ENCODE measurements around the gene TCF4.
A peak's percentile ranks its signal among the peaks of the same experiment; 100 is the strongest.

TCF4 gene

DNA sequence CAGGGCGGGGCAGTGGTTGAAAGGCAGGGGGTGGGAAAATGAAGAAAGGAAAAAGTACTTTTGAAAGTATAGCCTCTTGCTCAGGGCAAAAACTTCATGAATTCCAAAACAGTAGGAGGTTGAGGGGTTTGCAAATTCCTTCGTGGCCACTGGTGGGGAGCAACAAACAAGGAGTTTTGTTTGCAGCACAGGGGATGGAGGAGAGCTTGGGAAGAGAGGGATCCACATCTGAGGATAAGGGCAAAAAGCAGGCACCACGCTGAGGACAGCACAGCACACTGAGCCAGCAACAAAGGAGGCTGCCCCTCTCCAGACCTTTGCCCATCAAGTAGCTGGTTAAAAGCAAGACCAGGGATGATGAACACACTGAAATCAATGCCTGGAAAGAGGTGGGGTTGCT lies 148.9 kb downstream of the TCF4 start:
- no peak for DNase-seq (ENCODE audit: low read depth in 2 of 2)

DNA sequence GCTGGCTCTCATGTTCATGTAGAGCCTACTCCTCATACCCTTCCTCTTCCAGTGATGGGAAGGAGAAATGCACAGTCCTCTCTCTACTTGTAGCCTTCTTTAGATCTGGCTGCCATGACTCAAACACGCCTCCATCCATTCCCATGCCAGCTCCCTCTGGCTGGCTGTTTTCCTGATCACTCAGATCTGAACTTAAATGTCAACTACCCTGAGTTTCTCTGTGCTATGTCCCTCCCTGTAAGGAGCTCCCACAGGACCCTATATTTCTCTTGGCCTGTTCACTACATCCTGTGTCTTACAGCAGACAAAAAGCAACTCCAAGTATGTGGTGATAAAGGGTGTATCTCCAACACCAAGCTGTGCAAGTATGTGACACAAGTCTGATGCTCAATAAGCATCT lies 152.4 kb downstream of the TCF4 start:
- no peak for DNase-seq (ENCODE audit: low read depth in 2 of 2)

DNA sequence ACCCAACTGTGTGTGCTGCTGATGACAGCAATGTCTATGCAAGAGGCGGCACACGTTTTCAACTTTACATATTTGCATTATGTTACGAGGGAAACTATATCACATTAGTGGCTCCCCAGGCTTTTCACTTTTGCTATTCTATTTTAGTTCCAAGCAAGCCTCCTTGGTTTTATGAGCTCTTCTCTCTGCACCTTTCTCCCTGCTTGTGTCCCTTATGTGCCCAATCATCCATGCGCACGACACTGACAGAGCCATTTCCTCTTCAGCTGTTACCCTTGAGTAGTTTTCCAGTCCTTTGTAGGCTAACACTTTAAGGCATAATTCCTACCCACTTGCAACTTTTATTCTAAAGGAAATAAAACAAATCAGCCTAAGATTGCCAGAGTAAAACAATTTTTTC lies 154.3 kb downstream of the TCF4 start:
- no peak for DNase-seq (ENCODE audit: low read depth in 2 of 2)

DNA sequence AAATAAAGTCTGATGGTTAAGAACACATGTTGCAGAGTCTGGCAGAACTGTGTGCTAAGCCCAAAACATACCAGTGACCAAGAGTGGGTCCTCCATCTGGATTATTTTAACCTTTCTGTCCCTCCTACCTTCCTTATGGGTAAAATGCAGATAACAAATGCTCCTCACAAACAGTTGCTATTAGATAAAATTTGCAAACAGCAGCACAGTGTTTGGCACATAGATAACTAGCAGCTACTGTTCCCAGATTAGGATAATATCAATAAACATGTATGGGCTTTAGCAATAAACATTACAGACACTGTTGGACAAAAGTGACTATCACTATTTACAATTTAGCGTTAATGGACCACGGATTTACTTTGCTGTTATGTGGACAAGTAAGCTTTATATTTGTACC lies 154.9 kb downstream of the TCF4 start:
- no peak for DNase-seq (ENCODE audit: low read depth in 2 of 2)

DNA sequence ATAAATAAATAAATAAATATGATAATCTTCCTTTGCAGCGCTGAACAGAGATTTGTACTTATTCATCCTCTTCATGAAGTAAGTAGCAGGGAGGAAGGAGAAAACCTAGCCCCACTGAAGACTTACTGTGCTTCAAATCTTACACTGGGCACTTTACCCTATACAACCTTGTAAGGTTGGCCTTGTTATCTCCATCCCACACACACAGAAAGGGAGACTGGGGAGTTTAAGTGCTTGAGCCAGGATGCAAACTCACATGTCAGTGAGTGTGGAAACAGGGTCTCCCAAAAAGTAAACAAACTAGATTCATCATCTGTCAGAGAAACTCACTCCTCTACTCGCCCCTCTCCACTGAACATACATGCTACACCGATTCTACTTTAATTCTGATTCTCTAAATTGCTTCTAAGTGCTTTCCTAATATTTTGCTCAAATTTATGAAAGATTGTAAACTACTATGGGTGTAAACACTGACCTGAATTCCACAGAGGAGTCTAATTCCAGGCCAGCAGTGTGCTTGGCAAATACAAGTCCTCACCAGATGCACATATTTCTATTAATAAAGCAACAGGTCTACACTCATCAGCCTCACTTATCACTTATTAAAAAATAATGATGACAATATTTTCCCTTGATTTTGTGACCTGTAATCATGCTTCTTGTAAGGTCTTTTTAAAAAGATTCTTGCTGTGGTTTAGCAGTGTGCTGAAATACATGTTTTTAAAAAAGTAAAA lies 155.5 kb downstream of the TCF4 start:
- DNase-seq (ENCODE audit: low read depth in 2 of 2), result no peak

DNA sequence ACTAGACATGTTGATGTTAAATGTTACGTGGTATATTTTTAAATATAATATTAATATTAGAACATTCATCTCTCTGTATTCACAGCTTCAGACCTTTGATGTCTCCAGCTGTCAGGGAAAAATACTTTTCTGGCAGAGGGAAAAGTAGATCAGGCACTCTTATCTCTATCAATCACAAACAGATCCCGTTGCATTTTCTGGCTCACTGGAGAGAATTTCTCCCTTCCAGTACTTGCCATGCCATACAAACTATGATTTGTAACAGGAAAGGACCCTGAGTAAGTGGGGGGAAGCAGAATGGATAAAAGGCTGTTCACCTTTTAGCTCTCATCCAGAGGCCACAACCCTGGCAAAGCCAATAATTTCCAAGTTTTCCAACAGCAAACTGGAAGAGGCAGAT lies 158.0 kb downstream of the TCF4 start:
- DNase-seq (ENCODE audit: low read depth in 2 of 2), result no peak

DNA sequence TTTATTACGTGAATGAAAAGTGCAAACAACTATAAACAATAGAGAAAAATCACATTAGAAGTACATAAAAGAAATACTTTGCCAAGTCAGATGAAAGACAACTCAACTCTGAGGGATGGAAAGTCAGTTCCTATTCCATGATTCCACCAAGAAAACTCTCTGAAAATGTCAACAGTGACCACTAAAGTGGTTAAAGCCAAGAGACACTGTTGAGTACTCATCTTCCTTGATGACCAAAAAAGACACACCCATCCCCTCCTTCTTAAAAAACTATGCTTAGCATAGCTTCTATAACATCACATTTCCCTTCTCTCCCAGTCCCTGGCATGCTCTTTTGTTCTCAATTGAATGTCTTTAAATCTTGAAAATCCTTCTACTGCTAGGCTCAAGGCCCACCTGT lies 160.0 kb downstream of the TCF4 start:
- DNase-seq (ENCODE audit: low read depth in 2 of 2), result no peak

DNA sequence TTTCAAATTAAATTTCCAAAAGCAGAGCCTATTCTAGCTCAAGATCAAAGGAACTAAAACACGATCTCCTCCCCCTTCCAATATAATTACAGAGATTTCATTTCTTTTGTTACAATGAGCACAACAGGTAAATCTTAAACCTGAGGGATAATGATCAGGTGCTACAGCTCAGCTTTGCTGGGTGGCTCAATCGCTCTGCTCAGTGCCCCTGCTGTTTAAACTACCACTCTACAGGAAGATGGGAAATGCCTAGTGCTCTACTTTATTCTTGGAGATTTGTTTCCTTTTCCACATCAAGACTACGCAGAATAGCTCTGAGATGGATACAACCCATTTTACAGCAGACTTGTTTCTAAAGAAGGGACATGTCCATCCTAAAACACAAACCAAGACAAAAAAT lies 162.3 kb downstream of the TCF4 start:
- DNase-seq (ENCODE audit: low read depth in 2 of 2), result no peak

DNA sequence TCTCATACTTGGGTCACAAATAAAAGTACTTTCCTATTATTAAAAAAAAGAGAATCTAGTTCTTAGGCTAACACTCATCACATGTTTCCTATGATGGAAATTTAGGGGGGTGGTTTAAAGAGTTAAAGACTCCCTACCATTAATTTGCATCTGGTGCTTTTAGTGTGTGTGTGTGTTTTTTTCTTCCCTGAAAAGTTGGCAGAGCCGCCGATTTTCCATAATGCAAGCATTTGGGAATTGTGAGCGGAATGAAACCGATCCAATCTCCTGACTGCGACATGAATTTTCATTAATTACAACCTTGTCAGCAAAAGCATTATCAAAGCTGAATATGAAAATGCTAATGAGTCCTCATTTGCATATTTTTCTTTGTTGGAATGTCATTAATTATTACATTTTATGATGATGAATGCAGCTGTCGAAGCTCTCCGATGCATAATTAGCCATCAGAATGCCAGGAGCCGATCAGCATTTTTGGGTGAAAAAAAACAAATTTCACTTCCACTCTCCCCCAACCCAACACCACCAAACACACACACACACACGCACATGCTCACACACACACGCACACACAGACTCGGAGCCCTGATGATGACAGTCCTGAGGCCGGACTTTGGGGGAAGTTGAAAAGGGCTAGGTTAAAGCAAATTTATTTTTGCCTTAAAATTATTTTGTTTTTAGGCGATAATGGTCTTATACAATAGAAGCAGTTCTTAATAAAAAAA lies 165.4 kb downstream of the TCF4 start:
- DNase-seq (ENCODE audit: low read depth in 2 of 2), result no peak

DNA sequence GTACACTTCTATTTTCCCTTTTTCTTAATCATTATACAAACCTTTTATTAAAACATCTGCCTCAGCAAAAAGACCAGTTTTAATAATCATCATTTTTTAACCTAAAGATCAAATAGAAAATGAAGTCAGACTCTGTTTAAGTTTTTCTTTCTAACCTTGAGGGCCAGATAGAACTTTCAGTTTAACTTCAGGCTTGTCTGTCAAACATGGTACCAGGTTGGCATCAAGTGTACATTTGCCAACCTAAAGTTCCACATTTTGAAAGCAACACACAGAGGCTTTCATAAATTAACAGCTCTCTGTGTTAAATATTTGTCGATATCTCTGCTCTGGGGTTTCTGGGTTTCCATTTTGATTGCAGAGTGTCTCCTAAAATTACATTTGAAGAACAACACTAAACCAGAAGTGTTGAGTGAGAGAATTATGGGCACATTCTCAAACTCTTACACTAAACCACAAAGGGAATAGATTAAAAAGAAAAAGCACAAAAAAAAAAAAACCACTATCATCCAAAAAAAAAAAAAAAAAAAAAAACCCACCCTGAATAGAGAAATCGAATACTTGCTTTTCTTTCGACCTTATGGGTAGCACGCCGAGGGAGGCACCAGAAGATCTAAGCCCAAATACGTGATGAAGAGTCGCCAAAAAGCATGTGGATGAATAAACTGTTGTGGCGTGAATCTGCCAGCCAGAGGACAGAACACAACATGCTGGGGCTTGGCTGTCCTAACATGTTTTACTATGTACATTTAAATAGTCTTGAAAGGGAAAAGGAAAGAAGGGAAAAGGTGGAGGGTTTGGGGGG lies 166.2 kb downstream of the TCF4 start:
- DNase-seq (ENCODE audit: low read depth in 2 of 2), result no peak

DNA sequence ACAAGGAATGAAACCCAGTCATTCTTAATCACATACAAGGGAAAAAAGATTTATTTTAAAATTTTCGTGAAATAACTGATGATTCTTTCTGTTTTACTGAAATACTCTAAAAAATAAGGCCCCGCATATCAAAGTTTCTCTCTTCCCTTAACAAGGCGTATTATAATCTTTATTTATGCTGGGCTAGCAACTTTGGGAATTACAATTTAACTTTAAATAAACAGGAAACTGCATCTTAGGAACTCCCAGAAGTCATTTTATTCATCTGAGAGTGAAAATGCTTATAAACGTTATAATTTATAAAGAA lies 166.7 kb downstream of the TCF4 start:
- DNase-seq (ENCODE audit: low read depth in 2 of 2), result no peak

DNA sequence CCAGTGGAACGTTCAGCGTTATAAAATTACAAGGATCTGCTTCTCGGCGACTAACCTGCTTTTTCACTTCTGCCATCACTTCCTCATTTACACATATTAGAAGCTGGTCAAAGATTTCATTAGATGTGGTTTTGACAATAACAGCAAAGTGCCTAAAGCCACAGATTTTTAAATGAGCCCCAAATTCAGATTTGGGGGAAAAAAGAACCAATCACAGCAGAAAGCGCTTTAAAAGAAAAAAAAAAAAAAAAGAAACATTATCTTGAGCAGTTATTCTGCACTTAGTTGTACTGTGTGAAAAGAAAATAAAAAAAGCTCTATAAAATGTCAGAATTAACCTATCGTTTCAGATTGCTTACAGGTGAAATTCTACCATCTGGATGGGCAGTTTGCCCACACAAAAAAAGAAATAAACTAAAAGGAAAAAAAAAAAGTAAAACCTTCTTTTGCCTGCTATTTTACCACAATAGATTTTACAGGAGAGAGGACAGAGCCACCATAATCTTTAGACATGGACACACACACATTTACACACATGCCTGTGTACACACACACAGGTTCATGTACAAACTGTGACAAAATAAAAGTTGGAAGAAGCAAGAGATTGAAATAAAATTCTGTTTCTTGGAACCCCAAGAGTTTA lies 167.2 kb downstream of the TCF4 start:
- DNase-seq (ENCODE audit: low read depth in 2 of 2), result no peak

DNA sequence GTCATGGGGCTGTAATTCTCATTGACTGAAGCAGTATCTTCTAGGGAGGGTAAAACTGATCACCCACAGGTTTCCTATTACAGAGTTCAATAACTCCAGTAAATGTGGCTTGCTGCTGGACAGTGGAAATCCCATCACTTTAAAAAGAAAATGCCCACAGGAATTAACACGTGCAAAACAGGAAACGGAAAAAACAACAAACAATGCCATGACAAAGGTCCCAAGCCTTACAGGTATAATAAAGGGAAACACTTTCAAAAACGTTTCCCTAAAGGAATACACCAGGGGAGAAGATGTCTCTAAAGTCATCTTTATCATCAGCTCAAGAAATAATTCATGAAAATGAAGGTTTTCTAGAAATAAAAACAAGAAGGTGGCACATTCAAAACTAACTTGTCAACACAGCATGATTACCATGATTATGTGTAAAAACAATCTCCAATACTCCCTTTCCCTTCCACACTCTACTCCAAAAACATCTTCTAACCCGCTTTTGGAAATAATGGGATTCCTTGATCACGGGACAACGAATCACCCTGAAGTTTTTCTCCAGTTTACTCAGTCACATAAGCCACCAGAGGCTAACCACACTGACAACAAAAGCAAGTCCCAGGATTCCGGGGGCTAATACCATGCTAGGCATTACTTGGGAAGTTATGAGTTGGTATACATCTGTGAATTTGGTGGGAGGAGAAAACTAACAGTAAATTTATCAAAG lies 167.9 kb downstream of the TCF4 start:
- DNase-seq (ENCODE audit: low read depth in 2 of 2), result no peak

DNA sequence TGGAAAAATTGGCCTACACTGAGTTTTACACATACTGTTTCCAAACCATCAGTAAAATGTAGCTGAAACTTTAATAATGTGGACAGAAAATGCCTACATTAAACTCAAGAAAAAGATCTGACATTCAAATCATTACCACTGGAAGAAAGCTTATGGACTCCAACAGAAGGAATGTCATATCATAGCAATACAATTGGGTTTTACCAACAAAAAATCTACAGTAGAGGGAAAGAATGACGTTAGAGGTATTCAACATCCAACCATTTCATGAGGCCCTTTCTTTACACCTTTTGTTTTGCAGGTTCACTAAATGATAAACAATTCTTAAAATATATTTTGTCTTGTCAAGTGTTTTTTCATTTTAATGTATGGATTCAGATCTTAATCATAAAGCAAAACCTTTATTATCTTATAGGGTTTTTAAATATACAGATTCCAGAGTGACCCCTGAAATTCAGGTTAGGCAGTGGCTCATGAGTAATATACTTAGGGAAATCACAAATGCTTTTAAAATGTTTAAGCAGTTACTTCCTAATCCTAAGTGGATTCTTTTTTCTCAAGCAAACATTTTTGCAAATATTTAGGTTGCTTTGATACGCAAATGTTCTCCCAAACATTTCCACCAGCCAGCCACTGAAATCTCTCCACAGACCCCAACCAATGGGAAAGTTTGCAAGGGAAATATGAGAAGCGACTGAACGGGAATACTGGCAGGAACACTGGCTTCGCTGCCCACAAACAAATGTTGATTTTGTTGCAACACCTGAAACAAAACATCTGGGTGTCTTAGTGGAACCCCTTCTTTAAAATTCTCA lies 168.7 kb downstream of the TCF4 start:
- DNase-seq (ENCODE audit: low read depth in 2 of 2), result no peak

DNA sequence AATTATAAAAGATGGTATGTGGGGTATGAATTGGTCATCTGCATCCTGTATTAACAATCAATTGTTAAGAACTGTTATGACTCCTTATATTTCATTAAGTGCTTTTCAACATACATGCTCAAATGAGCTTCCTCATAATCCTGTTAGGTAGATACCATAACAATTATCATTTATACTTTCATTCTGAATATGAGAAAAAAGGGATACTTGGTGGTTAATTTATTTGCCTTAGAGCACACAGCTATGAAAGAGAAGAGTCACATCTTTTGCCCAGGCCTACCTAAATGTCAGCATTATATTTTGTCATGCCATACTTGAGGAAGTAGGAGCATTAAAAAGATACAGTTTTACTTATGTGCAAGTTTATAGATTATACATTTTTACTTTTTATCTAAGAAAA lies 169.6 kb downstream of the TCF4 start:
- no peak for DNase-seq (ENCODE audit: low read depth in 2 of 2)

DNA sequence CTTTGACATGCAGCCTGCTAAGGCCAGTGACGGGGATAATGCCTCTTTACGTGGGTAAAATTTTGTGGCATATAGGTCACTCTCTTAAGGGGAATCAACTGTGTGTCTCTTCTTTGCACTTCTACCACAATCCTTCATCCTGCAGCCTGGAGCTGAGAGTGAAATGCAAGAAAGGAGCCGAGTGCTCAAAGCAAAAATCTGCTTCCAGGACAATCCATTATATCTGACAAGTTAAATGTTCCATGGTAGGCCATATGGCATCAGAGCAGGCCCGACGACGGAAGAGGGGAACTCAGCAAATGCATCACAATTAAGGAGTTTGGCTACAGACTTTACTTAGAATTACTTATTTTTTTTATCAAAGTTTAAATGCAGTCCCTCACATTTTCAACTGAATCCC lies 171.2 kb downstream of the TCF4 start:
- DNase-seq (ENCODE audit: low read depth in 2 of 2), result no peak

DNA sequence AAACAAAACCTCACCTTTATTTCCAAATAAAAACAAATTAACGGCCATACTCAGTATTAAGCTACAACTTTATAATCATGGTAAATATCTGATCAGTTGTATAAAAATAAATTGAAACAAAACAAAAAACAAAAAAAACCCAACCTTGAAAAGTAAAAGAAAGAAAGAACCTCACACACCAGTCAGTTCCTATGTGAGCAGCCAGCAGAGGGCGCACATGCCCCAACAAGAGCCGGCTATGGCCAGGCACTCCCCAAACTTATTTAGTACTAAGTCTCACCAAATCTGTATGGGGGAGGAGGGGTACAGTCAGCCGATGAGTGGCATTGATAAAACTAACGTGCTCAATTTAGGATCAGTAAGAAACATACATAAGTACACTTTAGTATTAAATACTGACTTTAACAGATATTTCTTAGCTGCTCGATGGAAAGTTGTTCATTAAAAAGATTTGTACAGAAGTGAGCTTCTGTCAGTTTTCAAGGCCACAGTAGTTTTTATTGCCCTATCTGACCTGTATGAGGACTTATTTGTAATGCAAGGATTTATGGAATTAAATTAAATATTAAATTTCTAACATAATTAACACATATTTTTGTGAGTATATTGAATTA lies 172.6 kb downstream of the TCF4 start:
- peak; percentile 33 to 73 for DNase-seq (ENCODE audit: low read depth in 2 of 2)

DNA sequence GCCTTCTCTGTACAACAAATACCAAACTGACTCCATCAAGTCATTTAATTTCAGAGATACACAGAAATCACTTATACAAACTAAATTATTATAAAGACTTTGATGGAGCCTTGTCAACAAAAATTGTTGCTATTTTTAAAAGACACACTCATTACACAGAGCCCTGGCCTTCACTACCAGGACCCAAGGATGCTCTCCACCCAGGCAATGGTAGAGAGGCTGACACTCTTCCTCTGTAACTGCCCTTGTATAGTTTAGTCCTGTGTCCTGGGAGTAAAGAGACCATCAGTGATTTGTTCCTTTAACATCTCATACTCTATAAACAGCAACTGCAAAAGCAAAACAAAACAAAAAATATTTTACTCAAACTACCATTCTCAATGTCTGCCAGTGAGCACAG lies 173.5 kb downstream of the TCF4 start:
- no peak for DNase-seq (ENCODE audit: low read depth in 2 of 2)

DNA sequence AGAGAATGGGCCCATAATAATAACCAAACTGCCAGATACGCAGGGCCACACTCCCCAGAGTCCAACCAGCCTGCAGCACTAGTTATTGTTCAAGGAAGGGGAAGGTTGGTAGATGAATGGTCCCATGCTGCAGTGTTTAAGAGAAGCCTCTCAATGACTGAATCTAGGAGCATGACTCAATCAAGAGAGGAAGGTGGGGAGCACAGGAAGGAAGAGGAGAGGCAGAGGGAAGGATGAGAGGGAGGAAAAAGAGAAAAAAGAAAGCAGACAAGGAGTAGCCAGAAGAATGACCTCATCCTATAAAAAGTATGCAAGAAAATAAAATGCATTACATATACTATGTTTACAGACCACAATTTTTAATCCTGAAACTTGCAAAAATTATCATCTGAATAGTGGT lies 174.5 kb downstream of the TCF4 start:
- DNase-seq (ENCODE audit: low read depth in 2 of 2), result no peak

DNA sequence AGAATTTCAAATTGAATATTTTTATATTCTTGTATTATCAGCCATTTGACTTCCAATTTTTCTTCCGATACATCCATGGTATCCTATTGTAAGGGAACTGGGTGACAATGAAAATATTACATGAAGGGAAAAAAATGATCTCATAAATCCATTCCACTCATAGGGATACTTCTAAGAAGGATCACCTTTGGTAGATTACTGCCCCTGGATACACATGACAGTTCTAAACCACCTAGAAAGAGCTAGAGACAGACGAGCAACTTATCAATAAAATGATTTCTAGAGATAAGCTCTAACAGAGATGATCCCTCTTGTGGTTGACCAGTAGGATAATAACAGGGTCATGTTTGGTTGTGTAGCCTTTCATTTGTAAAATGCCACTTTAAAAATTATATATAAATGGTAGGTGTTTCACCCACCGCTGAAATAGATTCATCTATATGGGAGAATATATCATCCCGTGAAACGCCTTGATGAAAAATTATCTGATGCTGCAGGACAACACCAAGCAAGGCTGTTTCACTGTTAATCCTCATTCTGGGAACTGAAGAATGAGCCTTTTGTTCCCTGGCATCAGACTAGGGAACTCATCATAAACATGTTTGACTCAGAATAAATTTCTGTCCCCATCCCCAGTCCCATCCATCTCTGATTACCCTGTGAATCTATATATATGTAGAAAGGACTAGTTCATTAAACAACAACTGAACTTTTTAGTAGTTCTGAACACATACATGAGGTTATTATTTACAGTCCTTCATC lies 180.0 kb downstream of the TCF4 start:
- no peak for DNase-seq (ENCODE audit: low read depth in 2 of 2)

Measured in stimulated activated CD4-positive, alpha-beta T cell treated with anti-CD3 and anti-CD28 coated beads, Interleukin-12 subunit alpha, Interleukin-12 subunit beta, amount 100 ng/mL, for 24 hours (primary cell).